NB4 (cell line): ENCODE measurements around the gene ZNF865.

ENCODE experiments used
- DNase-seq: peaks from one replicate; pipeline ENCODE4 v3.0.0; 2010; ENCODE audit warnings: low read depth
- H3K4me3 ChIP-seq: one replicate; pipeline ENCODE4 v1.5.1; 2011; ENCODE audit warnings: mild to moderate bottlenecking, low read depth, low read length, moderate library complexity
- CTCF ChIP-seq: IDR thresholded peaks from one replicate; pipeline ENCODE4 v1.5.1; 2012; ENCODE audit warnings: low read depth, low read length
- MAX ChIP-seq: IDR thresholded peaks from 2 replicates; pipeline ENCODE4 v1.6.1; 2011; ENCODE audit warnings: low read depth, low read length
- MYC ChIP-seq: IDR thresholded peaks from 2 replicates; pipeline ENCODE4 v1.6.1; 2011; ENCODE audit warnings: low read depth, low read length
- POLR2A ChIP-seq: IDR thresholded peaks from 2 replicates; pipeline ENCODE4 v1.6.1; 2011; ENCODE audit warnings: mild to moderate bottlenecking; ENCODE audit not compliant: insufficient read length; ENCODE audit errors: extremely low read depth

ZNF865 gene

GRCh38 chr19:55663846-55664536 lies 58.5 kb downstream of the ZNF865 start:
- no peak overlapping the region for H3K4me3 ChIP-seq
- TF ChIP-seq POLR2A (no peak), MYC (no peak), CTCF (no peak), MAX (no peak)
- DNase-seq = no peak

GRCh38 chr19:55666343-55667005 lies 61.0 kb downstream of the ZNF865 start:
- no peak overlapping the region for H3K4me3 ChIP-seq
- DNase-seq = no peak
- TF ChIP-seq CTCF (no peak), POLR2A (no peak), MAX (no peak), MYC (no peak)
